Epithelial cell of esophagus (primary cell): ENCODE measurements around the gene MYOM1.

ENCODE experiments used
- DNase-seq: peaks from one replicate; pipeline ENCODE4 v3.0.0; 2010; ENCODE audit warnings: low read depth
- H3K4me3 ChIP-seq: 2 replicates; pipeline ENCODE4 v1.5.1; 2011; ENCODE audit warnings: mild to moderate bottlenecking, low read length, control low read depth
- TF ChIP-seq, protein P1 (sequence below): IDR thresholded peaks from 2 replicates; pipeline ENCODE4 v1.5.1; 2011; ENCODE audit warnings: low read depth, mild to moderate bottlenecking, low read length, control low read depth, inconsistent platforms; ENCODE audit not compliant: insufficient read depth; ENCODE audit errors: missing control alignments

Gene MYOM1

DNA sequence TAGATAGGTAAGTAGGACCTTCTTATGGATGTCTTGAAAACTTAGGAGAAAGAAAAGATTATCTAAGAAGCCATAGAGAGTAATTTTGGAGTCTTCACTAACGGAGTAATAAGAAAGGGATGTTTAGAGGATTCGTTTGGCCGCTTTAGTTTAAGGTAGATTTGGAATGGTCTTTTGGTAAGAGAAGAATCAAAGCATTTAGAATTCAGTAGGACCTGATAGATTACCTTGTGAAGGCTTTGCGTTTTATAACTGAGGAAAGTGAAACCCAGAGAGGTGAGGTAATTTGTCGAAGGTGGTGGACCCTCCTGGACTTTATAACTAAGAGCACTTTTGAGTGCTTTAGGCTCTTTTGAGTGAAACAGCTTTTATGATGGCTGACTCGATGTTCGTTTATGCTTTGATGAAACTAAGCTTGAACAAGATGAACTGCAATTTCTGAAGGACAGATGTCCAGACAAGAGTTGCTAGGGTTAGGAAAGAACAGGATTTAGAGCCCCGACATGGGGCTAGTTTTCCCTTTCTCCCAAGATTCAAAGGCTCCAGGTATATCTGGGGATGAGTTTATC is 43.4 kb upstream of the MYOM1 start:
- TF ChIP-seq, protein P1, sequence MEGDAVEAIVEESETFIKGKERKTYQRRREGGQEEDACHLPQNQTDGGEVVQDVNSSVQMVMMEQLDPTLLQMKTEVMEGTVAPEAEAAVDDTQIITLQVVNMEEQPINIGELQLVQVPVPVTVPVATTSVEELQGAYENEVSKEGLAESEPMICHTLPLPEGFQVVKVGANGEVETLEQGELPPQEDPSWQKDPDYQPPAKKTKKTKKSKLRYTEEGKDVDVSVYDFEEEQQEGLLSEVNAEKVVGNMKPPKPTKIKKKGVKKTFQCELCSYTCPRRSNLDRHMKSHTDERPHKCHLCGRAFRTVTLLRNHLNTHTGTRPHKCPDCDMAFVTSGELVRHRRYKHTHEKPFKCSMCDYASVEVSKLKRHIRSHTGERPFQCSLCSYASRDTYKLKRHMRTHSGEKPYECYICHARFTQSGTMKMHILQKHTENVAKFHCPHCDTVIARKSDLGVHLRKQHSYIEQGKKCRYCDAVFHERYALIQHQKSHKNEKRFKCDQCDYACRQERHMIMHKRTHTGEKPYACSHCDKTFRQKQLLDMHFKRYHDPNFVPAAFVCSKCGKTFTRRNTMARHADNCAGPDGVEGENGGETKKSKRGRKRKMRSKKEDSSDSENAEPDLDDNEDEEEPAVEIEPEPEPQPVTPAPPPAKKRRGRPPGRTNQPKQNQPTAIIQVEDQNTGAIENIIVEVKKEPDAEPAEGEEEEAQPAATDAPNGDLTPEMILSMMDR: no peak
- peak overlapping the region; percentile 66 for H3K4me3 ChIP-seq
- DNase-seq: no peak

DNA sequence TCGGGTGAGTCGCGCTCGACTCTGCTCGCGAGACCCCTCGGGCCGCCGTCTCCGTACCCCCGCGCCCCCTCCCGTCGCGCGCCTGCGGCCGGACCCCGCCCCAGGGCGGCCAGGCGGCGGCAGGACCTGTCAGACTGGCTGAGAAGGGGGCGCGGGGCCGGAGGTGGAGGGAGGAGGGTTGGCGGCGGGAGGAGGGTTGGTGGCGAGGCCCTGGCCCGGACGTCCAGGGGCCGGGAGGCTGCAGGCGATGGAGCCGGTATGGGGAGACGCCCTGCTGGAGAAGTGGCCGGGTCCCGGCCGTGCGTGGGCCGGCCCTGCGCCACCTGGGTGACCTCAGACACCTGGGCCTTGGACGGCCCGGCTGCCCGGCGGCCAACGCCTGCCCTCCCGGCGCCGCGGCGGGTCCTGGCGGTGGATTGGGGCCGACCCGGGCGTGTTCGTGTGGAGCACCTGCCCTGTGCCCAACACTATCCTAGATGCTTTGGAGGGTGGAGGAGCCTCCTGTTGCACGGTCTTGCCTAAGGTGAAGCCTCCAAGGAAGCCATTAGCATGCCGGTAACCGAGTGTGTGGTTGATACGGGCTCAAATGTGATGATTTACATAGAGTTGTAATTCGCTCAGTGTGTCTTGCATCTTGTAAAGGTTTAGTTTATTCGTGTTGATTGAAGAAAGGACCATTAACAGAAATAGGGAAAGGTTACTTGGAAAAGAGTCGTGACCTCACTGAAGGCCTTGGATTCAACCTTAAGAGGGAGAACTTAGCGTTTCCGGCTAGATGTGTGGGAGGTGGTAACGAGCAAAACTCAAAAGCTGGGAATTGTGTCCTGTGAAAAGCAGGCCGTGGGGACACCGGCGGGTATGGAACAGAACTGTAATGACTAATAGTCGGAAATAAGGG is 42.7 kb upstream of the MYOM1 start:
- TF ChIP-seq, protein P1: no peak
- peak overlapping the region; percentile 66 for H3K4me3 ChIP-seq
- DNase-seq: peak; percentile 48

DNA sequence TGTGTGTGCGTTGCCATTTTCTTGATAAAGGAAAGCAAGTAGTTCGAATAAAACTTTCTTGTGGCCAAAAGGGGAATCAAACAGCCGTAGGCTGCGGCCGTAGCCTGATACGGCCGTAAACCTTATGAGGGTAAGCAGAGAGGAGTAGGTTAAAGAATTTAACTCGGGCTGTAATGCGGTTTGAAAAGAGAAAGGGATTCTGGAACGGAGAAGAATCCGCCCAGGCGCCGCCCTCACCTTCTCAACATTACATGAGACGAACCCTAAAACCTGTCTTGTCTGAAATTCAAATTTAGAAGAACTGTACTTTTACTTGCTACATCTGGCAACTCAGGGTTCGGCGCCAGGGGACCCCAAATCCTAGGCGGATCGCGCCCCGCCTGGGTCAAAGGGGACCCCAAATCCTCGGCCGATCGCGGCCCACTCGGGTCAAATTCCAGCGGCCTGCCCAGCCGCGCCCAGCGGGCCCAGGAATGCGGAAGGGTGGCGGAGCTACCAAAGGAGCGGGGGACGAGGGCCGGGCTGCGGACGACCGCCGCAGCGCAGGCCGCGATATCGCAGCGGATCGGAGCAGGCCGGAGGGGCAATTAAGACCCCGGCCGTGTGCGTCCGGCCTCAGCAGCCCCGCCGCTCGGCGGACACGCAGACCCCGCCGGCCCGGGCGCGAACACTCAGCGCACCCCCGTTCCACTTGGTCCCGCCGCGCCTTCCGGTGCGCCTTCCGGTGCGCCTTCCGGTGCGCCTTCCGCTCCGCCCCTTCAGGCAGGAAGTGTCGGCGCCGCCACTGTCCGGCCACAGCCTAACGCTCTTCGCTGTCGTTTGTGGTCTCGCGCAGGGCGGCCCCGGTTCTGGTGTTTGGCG is 41.8 kb upstream of the MYOM1 start, which contains the start of gene MYL12B:
TSS of gene MYL12B (plus strand) at position 761 of the 861 bp plus-strand sequence. CDS start 10,766 bp downstream, outside the sequence.
- TF ChIP-seq, protein P1: no peak
- peak; percentile 83 for DNase-seq
- peak within 1 kb of the TSS; percentile 66 for H3K4me3 ChIP-seq

DNA sequence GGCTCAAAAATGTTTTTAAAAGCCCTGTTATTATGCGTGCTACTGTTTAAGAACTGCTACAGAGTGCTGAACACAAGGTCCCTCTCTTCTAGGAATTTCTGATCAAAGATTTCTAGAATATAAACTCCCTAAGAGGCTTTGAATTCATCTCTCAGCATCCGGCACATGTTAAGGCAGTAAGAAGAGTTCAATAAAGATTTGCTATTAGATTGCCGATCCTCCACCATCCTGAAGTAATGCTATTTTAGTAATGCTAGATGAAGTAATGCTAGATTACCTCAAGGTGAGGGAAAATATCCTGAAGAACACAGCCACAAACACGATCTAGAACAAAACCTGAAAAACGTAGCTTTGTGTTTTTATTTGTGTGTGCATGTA is 41.2 kb upstream of the MYOM1 start:
- peak overlapping the region; percentile 66 for H3K4me3 ChIP-seq
- DNase-seq: no peak
- TF ChIP-seq, protein P1: no peak

DNA sequence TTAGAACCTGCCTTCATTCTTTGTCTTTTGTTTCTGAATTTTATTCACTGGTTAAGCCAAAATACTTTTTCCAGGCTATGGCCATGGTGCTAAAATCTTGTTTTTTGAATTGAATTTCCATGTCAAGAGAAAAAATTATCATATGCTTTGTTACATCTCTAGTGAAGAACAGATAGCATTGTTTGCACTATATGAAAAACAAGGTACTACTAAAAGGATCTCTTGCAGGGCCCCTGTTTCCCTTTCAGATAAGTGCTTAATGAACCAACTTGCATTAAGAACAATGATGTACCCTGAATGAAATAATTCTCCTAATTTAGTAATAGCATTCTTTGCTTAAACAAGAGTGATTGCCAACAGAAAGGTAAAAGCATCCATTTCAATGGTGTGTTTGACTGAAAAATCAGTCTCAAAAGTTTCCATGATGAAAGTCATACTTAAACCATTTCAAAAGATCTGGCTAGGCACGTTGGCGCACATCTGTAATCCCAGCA is 37.9 kb upstream of the MYOM1 start:
- TF ChIP-seq, protein P1: no peak
- no peak overlapping the region for H3K4me3 ChIP-seq
- DNase-seq: no peak
